SW 1271 (cell line): ENCODE data around the gene DCAF4L1.

ENCODE experiments used
- DNase-seq, 2 experiments: peaks; one replicate each; lab custom pipeline; 2025; lab: John Stamatoyannopoulos, UW

DCAF4L1 gene

GRCh38 chr4:41981456-41981855, at the start of gene DCAF4L1:
Gene DCAF4L1, plus strand, starts transcription at chr4:41981756. Its CDS starts 37 bp downstream, at chr4:41981793.
- DNase-seq: no peak

GRCh38 chr4:41932988-41933387, 48.6 kb upstream of the DCAF4L1 start:
- DNase-seq: no peak

DNA sequence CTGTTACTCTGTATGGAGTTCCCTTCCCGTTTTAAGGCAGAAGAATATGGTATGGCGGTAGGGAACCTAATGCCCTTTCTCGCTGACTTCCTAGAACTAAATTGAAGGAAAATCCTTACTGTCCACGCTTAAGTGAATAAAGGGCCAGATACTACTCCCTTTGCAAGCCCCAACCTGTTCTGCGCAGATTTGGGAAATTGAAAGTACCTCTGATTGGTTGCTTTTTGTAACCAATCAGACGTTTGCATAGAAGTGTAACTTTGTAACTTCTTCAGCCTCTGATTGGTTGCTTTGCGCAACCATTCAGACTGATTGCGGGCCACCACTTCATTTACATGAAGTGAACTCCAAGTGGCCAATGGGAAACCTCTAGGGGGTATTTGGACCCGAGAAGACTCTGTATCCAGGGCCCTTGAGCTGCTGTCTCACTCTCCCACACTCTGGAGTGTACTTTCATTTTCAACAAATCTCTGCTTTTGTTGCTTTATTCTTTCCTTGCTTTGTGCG, 47.5 kb upstream of the DCAF4L1 start:
- DNase-seq: no peak

DNA sequence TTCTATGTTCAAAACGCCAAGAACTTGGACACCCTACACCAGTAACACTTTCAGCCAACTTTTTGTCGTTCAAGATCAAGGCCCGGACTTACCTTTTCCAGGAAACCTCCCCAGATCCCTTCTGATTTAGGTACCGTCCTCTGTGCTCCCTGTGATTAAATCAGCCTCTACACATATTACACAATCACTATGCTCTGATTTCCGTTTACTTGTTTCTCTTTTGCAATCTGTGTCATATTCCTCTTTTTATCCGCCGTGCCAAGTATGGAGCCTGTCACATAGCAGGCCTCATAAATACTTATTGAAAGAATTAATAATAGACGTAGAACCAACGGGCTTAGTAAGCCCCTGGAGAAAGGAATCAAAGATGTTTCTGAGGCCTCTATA, 47.0 kb upstream of the DCAF4L1 start:
- DNase-seq: no peak

DNA sequence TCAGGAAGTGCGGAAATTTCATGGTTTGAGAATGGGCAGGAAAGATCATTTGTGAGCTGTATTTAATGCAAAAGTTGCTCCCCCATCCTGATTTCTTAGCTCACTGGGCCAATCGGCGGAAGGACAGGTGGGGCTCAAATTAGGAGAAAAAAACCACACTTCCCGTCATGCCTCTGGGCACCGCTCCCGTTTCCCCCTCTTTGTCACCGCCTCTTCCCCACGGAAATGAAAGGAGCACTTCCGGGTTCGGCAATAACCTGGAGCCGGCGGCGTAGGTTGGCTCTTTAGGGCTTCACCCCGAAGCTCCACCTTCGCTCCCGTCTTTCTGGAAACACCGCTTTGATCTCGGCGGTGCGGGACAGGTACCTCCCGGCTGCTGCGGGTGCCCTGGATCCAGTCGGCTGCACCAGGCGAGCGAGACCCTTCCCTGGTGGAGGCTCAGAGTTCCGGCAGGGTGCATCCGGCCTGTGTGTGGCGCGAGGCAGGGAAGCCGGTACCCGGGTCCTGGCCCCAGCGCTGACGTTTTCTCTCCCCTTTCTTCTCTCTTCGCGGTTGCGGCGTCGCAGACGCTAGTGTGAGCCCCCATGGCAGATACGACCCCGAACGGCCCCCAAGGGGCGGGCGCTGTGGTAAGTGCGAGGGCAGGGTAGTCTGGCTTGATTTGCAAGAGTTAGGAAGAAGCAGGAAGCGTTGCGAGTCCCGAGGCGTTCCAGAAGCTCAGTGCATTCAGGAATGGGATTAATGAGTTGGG, 46.5 kb upstream of the DCAF4L1 start, which contains the start of gene TMEM33:
Gene TMEM33, plus strand, starts transcription at position 529 of the 751 bp plus-strand sequence. Its CDS starts 56 bp downstream, at position 585.
- DNase-seq: peak; percentile 75 to 89

DNA sequence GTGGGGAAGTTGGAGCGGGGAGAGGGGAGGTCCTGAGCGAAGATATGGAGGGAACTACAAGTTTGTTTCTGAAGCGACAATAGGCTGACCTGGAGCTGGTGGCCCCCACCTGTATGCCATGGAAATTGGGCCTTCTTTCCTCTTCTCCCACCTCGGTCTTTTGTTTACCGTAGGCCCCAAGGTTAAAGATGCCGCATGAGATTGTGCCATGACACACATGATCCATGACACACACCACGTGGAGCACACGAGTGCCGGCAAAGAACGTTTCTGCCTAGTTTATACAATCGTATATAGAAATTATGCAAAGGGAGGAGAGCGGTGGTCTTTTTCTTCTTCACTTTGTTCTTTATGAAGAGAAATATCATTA, 45.9 kb upstream of the DCAF4L1 start:
- no peak for DNase-seq

DNA sequence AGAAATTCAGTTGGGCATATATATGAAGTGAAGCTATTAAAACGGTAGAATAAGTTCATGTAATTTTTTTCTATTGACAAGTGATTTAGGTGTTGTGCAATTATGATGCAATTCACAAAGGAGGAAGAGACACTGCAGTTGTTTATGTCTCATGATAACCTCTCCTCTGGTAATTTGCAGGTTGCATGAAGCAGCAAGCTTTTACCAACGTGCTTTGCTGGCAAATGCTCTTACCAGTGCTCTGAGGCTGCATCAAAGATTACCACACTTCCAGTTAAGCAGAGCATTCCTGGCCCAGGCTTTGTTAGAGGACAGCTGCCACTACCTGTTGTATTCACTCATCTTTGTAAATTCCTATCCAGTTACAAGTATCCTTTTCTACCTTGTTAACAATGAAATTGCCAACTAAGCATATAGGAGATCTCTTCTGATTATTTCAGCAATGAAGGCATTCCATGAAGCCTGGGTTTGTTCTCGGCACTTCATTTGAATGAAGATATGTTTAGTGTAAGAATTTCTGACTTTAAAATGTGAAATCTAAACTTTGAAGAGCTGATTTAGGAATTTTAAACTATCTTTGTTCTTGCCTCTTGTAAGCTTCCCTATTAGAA, 42.4 kb upstream of the DCAF4L1 start:
- no peak for DNase-seq

GRCh38 chr4:41940834-41941233, 40.7 kb upstream of the DCAF4L1 start:
- DNase-seq: no peak

- DNase-seq: no peak
Measured at GRCh38 chr4:41943506-41943905, 38.0 kb upstream of the DCAF4L1 start.

DNA sequence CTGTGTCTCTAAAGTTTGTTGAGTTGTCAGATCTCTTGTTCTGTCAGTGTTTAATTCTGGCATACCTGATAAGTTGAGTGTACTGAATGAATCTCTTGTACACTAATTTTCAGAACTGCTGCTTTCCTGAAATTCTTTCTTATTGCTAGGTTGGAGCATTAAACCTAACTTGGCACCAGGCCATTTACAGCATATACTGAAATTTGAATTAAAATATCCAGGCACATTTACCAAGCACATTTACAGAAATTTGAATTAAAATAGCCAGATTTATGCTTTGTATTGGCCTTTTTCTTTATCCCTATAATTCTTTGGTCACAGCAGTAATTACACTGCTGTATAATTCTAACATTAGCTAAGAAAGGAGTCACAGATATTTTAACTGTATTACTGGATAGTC, 37.5 kb upstream of the DCAF4L1 start:
- DNase-seq: no peak

DNA sequence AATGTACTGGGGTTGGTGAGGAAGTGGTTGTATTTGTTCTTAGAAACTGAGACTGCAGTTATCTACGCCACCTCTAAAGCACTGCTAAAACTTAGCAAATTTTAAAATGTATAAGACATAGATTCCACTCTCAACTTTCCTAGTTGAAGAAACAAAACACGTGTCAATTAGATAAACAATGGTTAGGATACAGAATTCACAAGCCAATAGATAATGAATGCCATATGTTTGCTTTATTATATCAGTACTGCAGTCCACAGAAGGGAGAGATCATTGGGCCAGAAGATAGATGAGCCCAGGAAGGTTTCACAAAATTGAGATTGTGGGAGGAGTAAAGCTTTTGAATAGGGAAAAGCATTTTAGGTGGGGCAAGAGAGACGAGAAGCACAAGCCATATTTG, 32.0 kb upstream of the DCAF4L1 start:
- no peak for DNase-seq

GRCh38 chr4:41957634-41958033, 23.9 kb upstream of the DCAF4L1 start:
- peak; percentile 6 to 41 for DNase-seq

GRCh38 chr4:41963105-41963504, 18.5 kb upstream of the DCAF4L1 start:
- peak in 1 of 2 experiments; percentile 25 for DNase-seq

- DNase-seq: no peak
Measured at GRCh38 chr4:41964401-41964800, 17.2 kb upstream of the DCAF4L1 start.

DNA sequence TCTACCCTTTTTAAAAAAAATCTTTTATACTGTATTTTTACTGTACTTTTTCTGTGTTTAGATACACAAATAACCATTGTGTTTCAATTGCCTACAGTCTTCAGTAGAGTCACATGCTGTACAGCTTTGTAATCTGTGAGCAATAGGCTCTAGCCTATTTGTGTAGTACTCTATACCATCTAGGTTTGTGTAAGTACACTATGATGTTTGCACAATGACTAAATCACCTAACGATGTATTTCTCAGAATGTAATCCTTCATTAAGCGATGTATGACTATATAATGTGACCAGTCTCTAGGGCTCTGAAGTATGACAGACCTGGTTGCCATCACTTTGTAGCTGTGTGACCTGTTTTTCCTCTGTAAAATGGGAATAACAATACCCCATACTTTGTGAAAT, 14.2 kb upstream of the DCAF4L1 start:
- DNase-seq: no peak

GRCh38 chr4:41969671-41970070, 11.9 kb upstream of the DCAF4L1 start:
- DNase-seq: no peak

- DNase-seq: no peak
Measured at GRCh38 chr4:41975341-41975740, 6.2 kb upstream of the DCAF4L1 start.

DNA sequence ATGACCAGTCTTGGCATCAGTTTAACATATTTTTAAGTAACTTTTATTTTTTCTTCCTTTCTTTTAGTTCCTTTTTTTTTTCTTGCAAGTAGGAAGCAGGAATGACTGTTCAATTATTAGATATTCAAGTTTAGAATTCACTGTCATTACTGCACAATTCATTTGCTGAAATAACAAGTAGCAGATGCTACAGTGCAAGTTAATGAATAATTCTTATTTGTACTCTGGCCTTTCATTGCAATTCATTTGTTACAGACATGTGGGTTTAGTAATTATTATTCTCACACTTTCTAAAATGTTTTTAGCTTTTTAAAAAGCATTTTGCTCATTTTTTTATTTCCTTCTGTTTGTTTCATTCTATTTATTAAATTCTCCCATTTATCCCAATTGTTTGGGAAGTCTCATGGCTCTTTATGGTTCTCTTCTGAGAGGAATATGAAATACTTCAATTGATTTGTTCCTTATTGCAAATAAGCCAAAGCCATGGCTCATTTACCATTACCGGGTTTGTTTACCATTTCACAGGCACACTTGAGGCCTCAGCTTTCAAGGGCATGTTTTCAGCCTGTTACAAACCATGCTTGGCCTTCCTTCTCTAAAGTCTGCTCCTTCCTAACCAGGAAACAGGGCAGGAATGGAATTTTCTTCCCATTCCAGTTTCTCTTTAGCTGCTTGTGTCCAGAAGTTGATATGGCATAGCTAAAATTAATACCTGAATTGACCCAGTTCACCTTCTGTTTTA, 4.6 kb upstream of the DCAF4L1 start:
- no peak for DNase-seq

DNA sequence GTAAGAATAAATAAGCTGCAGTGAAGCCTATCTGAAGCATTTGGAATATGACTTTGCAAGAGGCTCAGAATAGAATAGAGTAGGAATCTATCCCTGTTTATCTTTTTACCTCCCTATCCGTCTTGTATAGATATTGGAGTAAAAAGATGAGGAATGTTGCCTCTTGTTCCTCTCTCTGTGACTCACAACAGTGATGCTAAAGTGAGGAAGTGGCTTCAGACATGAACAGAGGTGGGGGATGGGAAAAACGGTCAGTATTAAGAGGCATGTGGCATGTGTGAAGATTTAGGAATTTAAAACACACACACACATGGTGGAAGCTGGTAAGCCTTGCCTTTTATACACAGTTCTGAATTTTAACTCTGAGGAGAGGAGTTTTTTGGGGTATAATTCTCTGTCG, 3.8 kb upstream of the DCAF4L1 start:
- DNase-seq: no peak

- no peak for DNase-seq
Measured at GRCh38 chr4:41982716-41983115, 1.2 kb downstream of the DCAF4L1 start.

DNA sequence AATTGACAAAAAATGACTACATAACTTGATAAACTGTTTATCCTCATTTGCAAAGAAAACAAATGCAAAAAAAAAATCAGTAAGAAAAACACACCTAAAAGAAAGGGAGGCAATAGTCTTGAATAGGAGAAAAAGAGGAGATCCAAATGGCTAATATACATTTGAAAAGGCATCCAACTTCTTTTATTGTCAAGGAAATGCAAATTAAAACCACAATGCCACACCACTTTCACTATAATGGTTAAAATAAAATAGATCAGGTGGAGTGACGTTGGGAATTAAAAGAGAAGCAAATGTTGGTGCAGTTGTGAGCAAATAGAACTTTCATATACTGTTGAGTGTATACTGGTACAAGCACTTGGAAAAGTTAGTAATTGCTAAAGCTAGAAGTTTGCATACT, 3.6 kb downstream of the DCAF4L1 start:
- DNase-seq: no peak

- DNase-seq: no peak
Measured at GRCh38 chr4:41989994-41990364, 8.4 kb downstream of the DCAF4L1 start.
